Neural progenitor cell (in vitro differentiated cells): ENCODE results near the gene SMURF1.

Experiments used
- CTCF ChIP-seq: fragments of 200-600 bp; sonication (generic); IDR thresholded peaks from 2 replicates; pipeline ENCODE4 v1.5.1; 2017; ENCODE audit warnings: antibody characterized with exemption, mild to moderate bottlenecking
- EZH2 ChIP-seq: fragments of 200-600 bp; sonication (generic); IDR thresholded peaks from 2 replicates; pipeline ENCODE4 v1.6.1; 2017; ENCODE audit warnings: antibody characterized with exemption, mild to moderate bottlenecking, moderate library complexity
- EZH2phosphoT487 ChIP-seq: fragments of 200-600 bp; sonication (generic); IDR thresholded peaks from 2 replicates; pipeline ENCODE4 v1.6.1; 2017; ENCODE audit warnings: antibody characterized with exemption

DNA sequence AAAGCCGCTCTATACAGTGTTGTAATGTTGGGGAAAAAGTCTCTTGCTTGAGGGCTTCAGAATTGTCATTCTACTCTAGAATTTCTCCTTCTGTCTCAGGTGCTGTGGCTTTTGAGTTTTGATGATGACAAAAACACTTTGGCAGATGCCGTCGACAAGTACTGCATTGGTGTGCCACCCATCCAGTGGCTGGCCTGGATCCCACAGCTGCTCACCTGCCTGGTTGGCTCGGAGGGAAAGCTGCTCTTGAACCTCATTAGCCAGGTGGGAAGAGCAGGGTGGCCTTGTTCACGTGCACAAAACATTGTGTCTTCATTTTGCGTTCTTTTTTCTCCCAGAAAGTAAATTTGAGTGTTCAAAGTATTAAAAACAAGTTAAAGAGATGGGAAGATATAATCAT lies 153.6 kb downstream of the SMURF1 start:
- TF ChIP-seq EZH2: no peak
- TF ChIP-seq CTCF: no peak
- TF ChIP-seq EZH2phosphoT487: no peak
